HUES6 (cell line): ENCODE measurements around the gene WBP1L.
"Not testable (repeated sequence)": the region's sequence is repeated elsewhere in the genome, so short reads cannot be mapped to it uniquely, and the experiment has no call there.

Experiments
- H3K27ac ChIP-seq: 2 replicates; pipeline ENCODE4 v1.7.0; 2013; ENCODE audit warnings: low read depth, mild to moderate bottlenecking, low read length, inconsistent platforms
- H3K27me3 ChIP-seq: 2 replicates; pipeline ENCODE4 v1.6.1; 2013; ENCODE audit warnings: low read length; ENCODE audit not compliant: control insufficient read depth, insufficient read depth
- H3K36me3 ChIP-seq: 2 replicates; pipeline ENCODE4 v1.6.1; 2013; ENCODE audit warnings: low read length; ENCODE audit not compliant: control insufficient read depth, insufficient read depth
- H3K4me1 ChIP-seq: 2 replicates; pipeline ENCODE4 v1.6.1; 2013; ENCODE audit warnings: low read length; ENCODE audit not compliant: control insufficient read depth, insufficient read depth
- H3K4me3 ChIP-seq: 2 replicates; pipeline ENCODE4 v1.5.1; 2013; ENCODE audit warnings: low read depth, low read length
- H3K9ac ChIP-seq: one replicate; pipeline ENCODE4 v1.6.1; 2013; ENCODE audit warnings: mild to moderate bottlenecking, low read length
- H3K9me3 ChIP-seq: 2 replicates; pipeline ENCODE4 v1.6.1; 2013; ENCODE audit warnings: low read depth, low read length; ENCODE audit not compliant: control insufficient read depth, insufficient read depth

WBP1L gene

GRCh38 chr10:102743588-102744373 is at the start of gene WBP1L:
Gene WBP1L (plus strand): TSS chr10:102743948. CDS start chr10:102744054, 106 bp downstream.
- H3K27me3 ChIP-seq, result no peaks in the 10 kb centered on the region
- H3K9me3 ChIP-seq, result no peaks in the 10 kb centered on the region

GRCh38 chr10:102695401-102695800 is 48.3 kb upstream of the WBP1L start:
- H3K9me3 ChIP-seq, H3K4me1 ChIP-seq, H3K9ac ChIP-seq, H3K27ac ChIP-seq, H3K4me3 ChIP-seq, H3K27me3 ChIP-seq: not testable (repeated sequence)
- peaks cover 41% of the 10 kb centered on the region for H3K36me3 ChIP-seq

More at GRCh38 chr10:102743588-102744373, at the start of gene WBP1L:
- Histone ChIP-seq H3K27ac (no peak within 1 kb of the TSS; the same call in 1 of the 2 replicates), H3K9ac (peak within 1 kb of the TSS; percentile 59), H3K4me1 (peaks cover 21% of the 10 kb centered on the region; the same call in 1 of the 2 replicates), H3K4me3 (peak within 1 kb of the TSS; percentile 73), H3K36me3 (peaks cover 3% of the 10 kb centered on the region; the same call in 1 of the 2 replicates)

- H3K9ac ChIP-seq, result no peak overlapping the region
- H3K9me3 ChIP-seq, result no peaks in the 10 kb centered on the region
- H3K4me3 ChIP-seq, result no peak overlapping the region
- no peaks in the 10 kb centered on the region for H3K27me3 ChIP-seq
- H3K36me3 ChIP-seq, result peaks cover 40% of the 10 kb centered on the region
- H3K4me1 ChIP-seq, result no peaks in the 10 kb centered on the region
- no peak overlapping the region for H3K27ac ChIP-seq
These were observed 47.0 kb upstream of the WBP1L start for GRCh38 chr10:102696736-102697135.

GRCh38 chr10:102698894-102699293 is 44.9 kb upstream of the WBP1L start:
- no peak overlapping the region for H3K4me3 ChIP-seq
- H3K27ac ChIP-seq, result no peak overlapping the region
- peaks cover 37% of the 10 kb centered on the region for H3K36me3 ChIP-seq
- no peak overlapping the region for H3K9ac ChIP-seq
- no peaks in the 10 kb centered on the region for H3K9me3 ChIP-seq
- H3K27me3 ChIP-seq, result no peaks in the 10 kb centered on the region
- no peaks in the 10 kb centered on the region for H3K4me1 ChIP-seq

- Histone ChIP-seq H3K4me3 (no peak overlapping the region), H3K4me1 (no peaks in the 10 kb centered on the region), H3K27ac (no peak overlapping the region), H3K27me3 (no peaks in the 10 kb centered on the region), H3K9ac (no peak overlapping the region), H3K36me3 (peaks cover 33% of the 10 kb centered on the region), H3K9me3 (no peaks in the 10 kb centered on the region)
These were observed 42.5 kb upstream of the WBP1L start for GRCh38 chr10:102701272-102701671.

- H3K36me3 ChIP-seq, result peaks cover 29% of the 10 kb centered on the region
- no peak overlapping the region for H3K4me3 ChIP-seq
- no peaks in the 10 kb centered on the region for H3K9me3 ChIP-seq
- no peaks in the 10 kb centered on the region for H3K4me1 ChIP-seq
- H3K27me3 ChIP-seq, result no peaks in the 10 kb centered on the region
- no peak overlapping the region for H3K9ac ChIP-seq
- H3K27ac ChIP-seq, result no peak overlapping the region
These were observed 42.0 kb upstream of the WBP1L start for GRCh38 chr10:102701796-102702195.

- H3K4me3 ChIP-seq, result no peak overlapping the region
- H3K4me1 ChIP-seq, result no peaks in the 10 kb centered on the region
- H3K9me3 ChIP-seq, result no peaks in the 10 kb centered on the region
- H3K36me3 ChIP-seq, result peaks cover 22% of the 10 kb centered on the region
- H3K27ac ChIP-seq, result no peak overlapping the region
- H3K9ac ChIP-seq, result no peak overlapping the region
- H3K27me3 ChIP-seq, result no peaks in the 10 kb centered on the region
These were observed 41.0 kb upstream of the WBP1L start for GRCh38 chr10:102702742-102703141.

GRCh38 chr10:102704915-102705314 is 38.8 kb upstream of the WBP1L start:
- Histone ChIP-seq H3K4me3 (no peak overlapping the region), H3K36me3 (peaks cover 3% of the 10 kb centered on the region; the same call in 1 of the 2 replicates), H3K27ac (no peak overlapping the region), H3K9ac (no peak overlapping the region), H3K9me3 (no peaks in the 10 kb centered on the region), H3K4me1 (no peaks in the 10 kb centered on the region), H3K27me3 (no peaks in the 10 kb centered on the region)

GRCh38 chr10:102705531-102705930 is 38.2 kb upstream of the WBP1L start:
- H3K9me3 ChIP-seq, result no peaks in the 10 kb centered on the region
- peaks cover 3% of the 10 kb centered on the region; the same call in 1 of the 2 replicates for H3K36me3 ChIP-seq
- no peak overlapping the region for H3K4me3 ChIP-seq
- no peak overlapping the region for H3K27ac ChIP-seq
- no peaks in the 10 kb centered on the region for H3K27me3 ChIP-seq
- H3K4me1 ChIP-seq, result no peaks in the 10 kb centered on the region; the same call in 1 of the 2 replicates
- no peak overlapping the region for H3K9ac ChIP-seq

- Histone ChIP-seq H3K27me3 (no peaks in the 10 kb centered on the region), H3K36me3 (no peaks in the 10 kb centered on the region), H3K4me3 (no peak overlapping the region), H3K9me3 (no peaks in the 10 kb centered on the region), H3K27ac (no peak overlapping the region), H3K9ac (no peak overlapping the region), H3K4me1 (peaks cover 11% of the 10 kb centered on the region; the same call in 1 of the 2 replicates)
These were observed 33.1 kb upstream of the WBP1L start for GRCh38 chr10:102710609-102711008.

GRCh38 chr10:102712089-102712488 is 31.7 kb upstream of the WBP1L start:
- Histone ChIP-seq H3K27me3 (no peaks in the 10 kb centered on the region), H3K4me1 (peaks cover 18% of the 10 kb centered on the region; the same call in 1 of the 2 replicates), H3K36me3 (no peaks in the 10 kb centered on the region), H3K9ac (no peak overlapping the region), H3K27ac (no peak overlapping the region), H3K9me3 (no peaks in the 10 kb centered on the region), H3K4me3 (no peak overlapping the region)
